ENCODE results near the gene GALNT9. TPM values are rescaled to one million over a fixed set of nuclear protein-coding genes. Genes with fewer than 3 reads are reported as not detected.

The GALNT9 gene
- total and polyA plus RNA-seq, 7 donors = 0.28 to 5.0 (median 2.8) TPM; not detected in 2

DNA sequence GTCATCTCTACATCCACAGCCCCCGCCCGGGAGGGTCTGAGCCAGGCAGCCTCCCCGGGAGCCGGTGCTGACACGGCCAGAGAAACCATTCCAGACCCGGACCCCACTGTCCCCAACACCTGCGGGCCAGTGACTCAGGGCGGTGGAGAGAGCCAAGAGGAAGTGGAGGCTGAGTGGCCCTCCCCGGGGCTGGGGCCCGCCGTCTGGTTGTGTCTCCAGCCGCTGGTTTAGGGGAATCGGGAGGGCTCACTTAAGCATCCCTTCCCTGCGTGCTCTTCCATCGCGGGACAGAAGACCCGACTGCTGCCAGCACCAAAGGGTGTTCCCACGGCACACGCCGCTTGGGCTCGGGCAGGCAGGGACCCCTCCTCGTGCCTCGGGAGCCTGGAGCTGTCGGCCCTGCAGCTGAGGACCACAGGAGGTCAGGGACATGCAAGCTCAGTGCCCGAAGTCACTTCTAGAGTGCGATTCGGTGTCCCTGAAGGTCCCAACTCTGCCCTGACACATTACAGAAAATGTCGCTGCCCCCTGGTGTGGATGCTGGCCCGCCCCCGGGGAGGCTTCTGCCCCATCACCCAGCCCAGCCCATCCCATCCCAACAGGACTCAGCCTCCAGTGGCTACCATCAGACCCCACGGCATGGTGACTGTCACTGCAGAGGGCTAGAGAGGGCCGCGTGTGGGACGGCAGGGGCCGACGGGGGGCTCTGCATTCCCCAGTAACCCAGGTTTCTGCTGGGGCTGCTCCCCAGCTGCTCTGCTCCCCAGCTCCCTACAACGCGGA lies 50.8 kb downstream of the GALNT9 start:
- Histone ChIP-seq H3K4me1 (peaks cover 0 to 34% (median 26%) of the 10 kb centered on the region in 4 donors), H3K27ac (peak overlapping the region in 1 of 4 donors; percentile 1), H3K36me3 (no peaks in the 10 kb centered on the region), H3K27me3 (peaks cover 0 to 59% (median 51%) of the 10 kb centered on the region in 3 donors), H3K9me3 (no peaks in the 10 kb centered on the region), H3K4me3 (no peak overlapping the region)
- no peak for DNase-seq
- 70 to 76% methylated on average over 38 of the region's 38 CpGs for WGBS, 2 donors
- TF ChIP-seq POLR2A (IDR thresholded peaks at IDR 0.05) (no peak), EP300 (IDR thresholded peaks at IDR 0.05) (no peak), POLR2AphosphoS5 (IDR thresholded peaks at IDR 0.05) (no peak)
- TF ChIP-seq, protein P1, sequence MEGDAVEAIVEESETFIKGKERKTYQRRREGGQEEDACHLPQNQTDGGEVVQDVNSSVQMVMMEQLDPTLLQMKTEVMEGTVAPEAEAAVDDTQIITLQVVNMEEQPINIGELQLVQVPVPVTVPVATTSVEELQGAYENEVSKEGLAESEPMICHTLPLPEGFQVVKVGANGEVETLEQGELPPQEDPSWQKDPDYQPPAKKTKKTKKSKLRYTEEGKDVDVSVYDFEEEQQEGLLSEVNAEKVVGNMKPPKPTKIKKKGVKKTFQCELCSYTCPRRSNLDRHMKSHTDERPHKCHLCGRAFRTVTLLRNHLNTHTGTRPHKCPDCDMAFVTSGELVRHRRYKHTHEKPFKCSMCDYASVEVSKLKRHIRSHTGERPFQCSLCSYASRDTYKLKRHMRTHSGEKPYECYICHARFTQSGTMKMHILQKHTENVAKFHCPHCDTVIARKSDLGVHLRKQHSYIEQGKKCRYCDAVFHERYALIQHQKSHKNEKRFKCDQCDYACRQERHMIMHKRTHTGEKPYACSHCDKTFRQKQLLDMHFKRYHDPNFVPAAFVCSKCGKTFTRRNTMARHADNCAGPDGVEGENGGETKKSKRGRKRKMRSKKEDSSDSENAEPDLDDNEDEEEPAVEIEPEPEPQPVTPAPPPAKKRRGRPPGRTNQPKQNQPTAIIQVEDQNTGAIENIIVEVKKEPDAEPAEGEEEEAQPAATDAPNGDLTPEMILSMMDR (IDR thresholded peaks at IDR 0.05) = no peak
- intact Hi-C loops (cut with DNase I) = loop anchor here (10.0 kb wide), 3 partner anchors 74 to 124 kb away; no protein-coding TSS in a partner anchor

DNA sequence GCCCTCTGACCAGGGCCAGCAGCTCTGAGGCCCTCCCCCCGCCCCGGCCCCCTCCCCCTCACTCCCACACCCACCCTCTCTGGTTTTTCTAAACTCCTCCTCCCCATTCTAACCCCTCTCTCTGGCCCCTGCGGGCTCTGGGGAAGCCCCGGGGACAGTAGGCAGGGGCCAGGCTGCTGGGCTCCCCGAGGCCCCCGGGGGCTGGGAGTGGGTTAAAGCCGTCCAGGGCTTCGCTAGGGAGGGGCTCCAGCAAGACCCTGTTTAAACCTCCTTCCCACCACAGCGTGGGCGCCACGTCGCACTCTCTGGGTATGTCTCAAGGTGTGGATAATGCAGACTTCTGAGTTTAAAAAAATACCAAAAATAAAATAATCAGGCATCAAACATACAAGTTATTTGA lies 51.4 kb downstream of the GALNT9 start:
- Histone ChIP-seq H3K9me3 (no peaks in the 10 kb centered on the region), H3K4me1 (peaks cover 0 to 40% (median 33%) of the 10 kb centered on the region in 4 donors), H3K4me3 (no peak overlapping the region), H3K27me3 (peaks cover 0 to 59% (median 51%) of the 10 kb centered on the region in 3 donors), H3K27ac (no peak overlapping the region), H3K36me3 (no peaks in the 10 kb centered on the region)
- TF ChIP-seq POLR2A (IDR thresholded peaks at IDR 0.05) (no peak), POLR2AphosphoS5 (IDR thresholded peaks at IDR 0.05) (no peak), EP300 (IDR thresholded peaks at IDR 0.05) (no peak)
- TF ChIP-seq, protein P1 (IDR thresholded peaks at IDR 0.05) = no peak
- DNase-seq = no peak
- WGBS, 2 donors = 41 to 44% methylated on average over 12 of the region's 12 CpGs
- intact Hi-C loops (cut with DNase I) = loop anchor here (10.0 kb wide), 3 partner anchors 73 to 123 kb away; no protein-coding TSS in a partner anchor

DNA sequence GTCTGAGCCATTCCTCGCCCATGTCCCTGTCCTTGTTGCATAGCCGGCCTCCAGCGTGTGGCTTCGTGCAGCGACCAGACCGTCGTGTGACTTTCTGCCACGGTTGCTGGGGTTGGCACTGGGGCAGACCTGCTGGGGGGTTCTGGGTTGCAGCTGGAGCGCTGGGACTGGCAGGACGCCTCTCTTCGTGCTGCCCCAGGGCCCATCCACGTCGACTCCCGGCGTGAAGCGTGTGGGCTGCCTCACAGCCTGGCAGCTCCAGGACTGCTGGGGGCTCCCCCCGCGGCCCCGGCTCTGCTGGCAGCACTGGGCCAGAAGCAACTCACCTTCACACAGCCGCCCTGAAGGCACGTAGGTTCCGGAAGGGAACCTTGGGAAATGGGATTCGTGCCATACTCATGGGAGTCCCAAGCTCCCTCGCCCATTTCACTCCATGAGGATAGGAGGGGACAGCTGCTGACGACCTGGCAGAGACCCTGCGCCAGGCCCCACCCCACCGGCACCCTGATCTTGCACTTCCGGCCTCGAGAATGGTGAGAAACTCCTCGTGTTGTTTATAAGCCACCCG lies 51.9 kb downstream of the GALNT9 start:
- intact Hi-C loops (cut with DNase I) = loop anchor here (10.0 kb wide), 3 partner anchors 73 to 123 kb away; no protein-coding TSS in a partner anchor
- Histone ChIP-seq H3K27ac (no peak overlapping the region), H3K4me3 (no peak overlapping the region), H3K9me3 (no peaks in the 10 kb centered on the region), H3K4me1 (peaks cover 0 to 40% (median 33%) of the 10 kb centered on the region in 4 donors), H3K27me3 (peaks cover 0 to 59% (median 51%) of the 10 kb centered on the region in 3 donors), H3K36me3 (no peaks in the 10 kb centered on the region)
- TF ChIP-seq POLR2AphosphoS5 (IDR thresholded peaks at IDR 0.05) (no peak), EP300 (IDR thresholded peaks at IDR 0.05) (no peak), POLR2A (IDR thresholded peaks at IDR 0.05) (no peak)
- TF ChIP-seq, protein P1 (IDR thresholded peaks at IDR 0.05) = no peak
- 55 to 56% methylated on average over 31 of the region's 31 CpGs for WGBS, 2 donors
- DNase-seq = no peak

DNA sequence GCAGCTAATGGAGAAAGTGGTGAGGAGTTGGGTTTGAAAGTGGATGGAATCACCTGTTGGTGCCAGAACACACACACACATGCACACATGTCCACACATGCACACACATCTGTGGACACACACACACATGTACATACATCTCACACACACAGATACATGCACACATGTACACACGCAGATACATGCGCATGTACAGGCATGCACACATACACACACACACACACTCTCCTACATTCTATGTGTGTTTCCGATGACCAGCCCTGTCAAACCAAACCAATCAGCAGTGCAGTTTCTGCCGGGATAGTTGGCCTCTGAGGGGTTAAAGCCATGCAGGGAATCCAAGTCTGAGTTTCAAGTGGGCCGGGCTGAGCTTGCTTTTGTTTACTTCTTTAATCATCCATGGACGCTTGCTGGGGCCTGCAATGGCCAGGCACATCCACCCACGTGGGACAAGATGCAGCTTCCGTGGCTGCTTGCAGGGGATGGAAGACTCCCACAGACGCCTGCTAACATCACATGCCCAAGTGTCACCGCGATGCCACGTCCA lies 52.5 kb downstream of the GALNT9 start:
- H3K27ac ChIP-seq = no peak overlapping the region
- 46 to 55% methylated on average over 12 of the region's 12 CpGs for WGBS, 2 donors
- TF ChIP-seq EP300 (IDR thresholded peaks at IDR 0.05) (no peak), POLR2AphosphoS5 (IDR thresholded peaks at IDR 0.05) (no peak), POLR2A (IDR thresholded peaks at IDR 0.05) (no peak)
- TF ChIP-seq, protein P1 (IDR thresholded peaks at IDR 0.05) = no peak
- DNase-seq = no peak
- intact Hi-C loops (cut with DNase I) = loop anchor here (10.0 kb wide), 3 partner anchors 72 to 122 kb away; no protein-coding TSS in a partner anchor
- H3K4me1 ChIP-seq = peaks cover 0 to 40% (median 33%) of the 10 kb centered on the region in 4 donors
- no peak overlapping the region for H3K4me3 ChIP-seq
- no peaks in the 10 kb centered on the region for H3K36me3 ChIP-seq
- peaks cover 0 to 54% (median 47%) of the 10 kb centered on the region in 3 donors for H3K27me3 ChIP-seq
- H3K9me3 ChIP-seq = no peaks in the 10 kb centered on the region

All from sigmoid colon (tissue), 7 donors.